ENCODE data around the gene PLCD3. TPM values are rescaled to one million over a fixed set of nuclear protein-coding genes. Genes with fewer than 3 reads are reported as not detected.

PLCD3 gene
- total and polyA plus RNA-seq, 2 of the 13 experiments (the other 11 are each of a cell fraction or from before 2014, with no cell fraction given), result 11.3 to 39.1 TPM

DNA sequence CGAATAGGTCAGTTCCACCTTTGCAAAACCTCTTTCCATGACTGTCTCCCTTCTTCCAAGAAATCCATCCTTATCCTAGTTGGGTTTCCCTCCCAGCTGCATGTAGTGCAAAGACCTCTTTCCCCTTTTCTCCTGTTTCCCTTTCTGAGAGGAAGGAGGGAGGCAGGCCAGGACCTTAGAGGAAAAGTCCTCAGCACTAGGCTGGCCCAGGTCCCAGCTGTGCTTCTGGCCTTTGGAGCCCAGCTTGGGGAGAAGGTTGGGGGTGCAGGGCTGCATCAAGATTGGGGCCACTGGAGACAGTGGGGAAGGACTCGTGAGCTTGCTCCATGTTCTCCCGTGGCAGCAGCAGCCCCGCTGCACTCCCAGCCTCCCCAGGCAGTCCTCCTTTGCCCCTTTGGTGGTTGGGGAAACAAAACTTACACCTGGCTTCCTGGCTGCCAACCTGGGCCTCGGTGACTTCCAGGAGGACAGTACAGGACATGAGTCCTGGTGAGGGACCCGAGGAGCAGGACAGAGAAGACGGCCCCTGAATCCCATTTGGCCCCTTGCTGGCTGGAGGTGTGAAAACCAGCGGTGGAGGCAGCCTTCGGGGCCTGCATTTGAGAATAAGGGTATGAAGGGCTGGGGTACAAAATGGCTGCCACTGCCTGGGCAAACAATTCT lies 29.8 kb upstream of the PLCD3 start (continued):
- TF ChIP-seq HMG20A (CRISPR knock-in tag; IDR thresholded peaks at IDR 0.05; ENCODE audit: borderline replicate concordance), result no peak
- TF ChIP-seq, protein P1, sequence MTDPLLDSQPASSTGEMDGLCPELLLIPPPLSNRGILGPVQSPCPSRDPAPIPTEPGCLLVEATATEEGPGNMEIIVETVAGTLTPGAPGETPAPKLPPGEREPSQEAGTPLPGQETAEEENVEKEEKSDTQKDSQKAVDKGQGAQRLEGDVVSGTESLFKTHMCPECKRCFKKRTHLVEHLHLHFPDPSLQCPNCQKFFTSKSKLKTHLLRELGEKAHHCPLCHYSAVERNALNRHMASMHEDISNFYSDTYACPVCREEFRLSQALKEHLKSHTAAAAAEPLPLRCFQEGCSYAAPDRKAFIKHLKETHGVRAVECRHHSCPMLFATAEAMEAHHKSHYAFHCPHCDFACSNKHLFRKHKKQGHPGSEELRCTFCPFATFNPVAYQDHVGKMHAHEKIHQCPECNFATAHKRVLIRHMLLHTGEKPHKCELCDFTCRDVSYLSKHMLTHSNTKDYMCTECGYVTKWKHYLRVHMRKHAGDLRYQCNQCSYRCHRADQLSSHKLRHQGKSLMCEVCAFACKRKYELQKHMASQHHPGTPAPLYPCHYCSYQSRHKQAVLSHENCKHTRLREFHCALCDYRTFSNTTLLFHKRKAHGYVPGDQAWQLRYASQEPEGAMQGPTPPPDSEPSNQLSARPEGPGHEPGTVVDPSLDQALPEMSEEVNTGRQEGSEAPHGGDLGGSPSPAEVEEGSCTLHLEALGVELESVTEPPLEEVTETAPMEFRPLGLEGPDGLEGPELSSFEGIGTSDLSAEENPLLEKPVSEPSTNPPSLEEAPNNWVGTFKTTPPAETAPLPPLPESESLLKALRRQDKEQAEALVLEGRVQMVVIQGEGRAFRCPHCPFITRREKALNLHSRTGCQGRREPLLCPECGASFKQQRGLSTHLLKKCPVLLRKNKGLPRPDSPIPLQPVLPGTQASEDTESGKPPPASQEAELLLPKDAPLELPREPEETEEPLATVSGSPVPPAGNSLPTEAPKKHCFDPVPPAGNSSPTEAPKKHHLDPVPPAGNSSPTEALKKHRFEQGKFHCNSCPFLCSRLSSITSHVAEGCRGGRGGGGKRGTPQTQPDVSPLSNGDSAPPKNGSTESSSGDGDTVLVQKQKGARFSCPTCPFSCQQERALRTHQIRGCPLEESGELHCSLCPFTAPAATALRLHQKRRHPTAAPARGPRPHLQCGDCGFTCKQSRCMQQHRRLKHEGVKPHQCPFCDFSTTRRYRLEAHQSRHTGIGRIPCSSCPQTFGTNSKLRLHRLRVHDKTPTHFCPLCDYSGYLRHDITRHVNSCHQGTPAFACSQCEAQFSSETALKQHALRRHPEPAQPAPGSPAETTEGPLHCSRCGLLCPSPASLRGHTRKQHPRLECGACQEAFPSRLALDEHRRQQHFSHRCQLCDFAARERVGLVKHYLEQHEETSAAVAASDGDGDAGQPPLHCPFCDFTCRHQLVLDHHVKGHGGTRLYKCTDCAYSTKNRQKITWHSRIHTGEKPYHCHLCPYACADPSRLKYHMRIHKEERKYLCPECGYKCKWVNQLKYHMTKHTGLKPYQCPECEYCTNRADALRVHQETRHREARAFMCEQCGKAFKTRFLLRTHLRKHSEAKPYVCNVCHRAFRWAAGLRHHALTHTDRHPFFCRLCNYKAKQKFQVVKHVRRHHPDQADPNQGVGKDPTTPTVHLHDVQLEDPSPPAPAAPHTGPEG (CRISPR knock-in tag; IDR thresholded peaks at IDR 0.05), result no peak; the same call in 1 of the 2 replicates
- no peak for TF ChIP-seq FOXO1 (CRISPR knock-in tag; IDR thresholded peaks at IDR 0.05)
- no peak for TF ChIP-seq CENPT (CRISPR knock-in tag; IDR thresholded peaks at IDR 0.05; ENCODE audit: low read depth)
- no peak for TF ChIP-seq POLR2AphosphoS5 (IDR thresholded peaks at IDR 0.05; ENCODE audit: low read depth, low read length)
- TF ChIP-seq LCORL (IDR thresholded peaks at IDR 0.05), result no peak
- TF ChIP-seq LCORL (CRISPR knock-in tag; IDR thresholded peaks at IDR 0.05), result no peak
- TF ChIP-seq NRL (CRISPR knock-in tag; IDR thresholded peaks at IDR 0.05; ENCODE audit: borderline replicate concordance), result no peak
- no peak for TF ChIP-seq ZFP36L2 (CRISPR knock-in tag; IDR thresholded peaks at IDR 0.05)
- TF ChIP-seq, protein P2, sequence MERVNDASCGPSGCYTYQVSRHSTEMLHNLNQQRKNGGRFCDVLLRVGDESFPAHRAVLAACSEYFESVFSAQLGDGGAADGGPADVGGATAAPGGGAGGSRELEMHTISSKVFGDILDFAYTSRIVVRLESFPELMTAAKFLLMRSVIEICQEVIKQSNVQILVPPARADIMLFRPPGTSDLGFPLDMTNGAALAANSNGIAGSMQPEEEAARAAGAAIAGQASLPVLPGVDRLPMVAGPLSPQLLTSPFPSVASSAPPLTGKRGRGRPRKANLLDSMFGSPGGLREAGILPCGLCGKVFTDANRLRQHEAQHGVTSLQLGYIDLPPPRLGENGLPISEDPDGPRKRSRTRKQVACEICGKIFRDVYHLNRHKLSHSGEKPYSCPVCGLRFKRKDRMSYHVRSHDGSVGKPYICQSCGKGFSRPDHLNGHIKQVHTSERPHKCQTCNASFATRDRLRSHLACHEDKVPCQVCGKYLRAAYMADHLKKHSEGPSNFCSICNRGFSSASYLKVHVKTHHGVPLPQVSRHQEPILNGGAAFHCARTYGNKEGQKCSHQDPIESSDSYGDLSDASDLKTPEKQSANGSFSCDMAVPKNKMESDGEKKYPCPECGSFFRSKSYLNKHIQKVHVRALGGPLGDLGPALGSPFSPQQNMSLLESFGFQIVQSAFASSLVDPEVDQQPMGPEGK (CRISPR knock-in tag; IDR thresholded peaks at IDR 0.05), result no peak
- TF ChIP-seq, protein P3, sequence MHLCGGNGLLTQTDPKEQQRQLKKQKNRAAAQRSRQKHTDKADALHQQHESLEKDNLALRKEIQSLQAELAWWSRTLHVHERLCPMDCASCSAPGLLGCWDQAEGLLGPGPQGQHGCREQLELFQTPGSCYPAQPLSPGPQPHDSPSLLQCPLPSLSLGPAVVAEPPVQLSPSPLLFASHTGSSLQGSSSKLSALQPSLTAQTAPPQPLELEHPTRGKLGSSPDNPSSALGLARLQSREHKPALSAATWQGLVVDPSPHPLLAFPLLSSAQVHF (CRISPR knock-in tag; IDR thresholded peaks at IDR 0.05), result no peak
- no peak for TF ChIP-seq TBX2 (CRISPR knock-in tag; IDR thresholded peaks at IDR 0.05; ENCODE audit: borderline replicate concordance)
- TF ChIP-seq ZNF101 (CRISPR knock-in tag; IDR thresholded peaks at IDR 0.05; ENCODE audit: borderline replicate concordance, low read depth), result 0 out of 2 replicates have a peak, but pooled peaks have one; percentile 44
- no peak for TF ChIP-seq ZNF460 (CRISPR knock-in tag; IDR thresholded peaks at IDR 0.05; ENCODE audit: borderline replicate concordance)
- TF ChIP-seq, protein P4, sequence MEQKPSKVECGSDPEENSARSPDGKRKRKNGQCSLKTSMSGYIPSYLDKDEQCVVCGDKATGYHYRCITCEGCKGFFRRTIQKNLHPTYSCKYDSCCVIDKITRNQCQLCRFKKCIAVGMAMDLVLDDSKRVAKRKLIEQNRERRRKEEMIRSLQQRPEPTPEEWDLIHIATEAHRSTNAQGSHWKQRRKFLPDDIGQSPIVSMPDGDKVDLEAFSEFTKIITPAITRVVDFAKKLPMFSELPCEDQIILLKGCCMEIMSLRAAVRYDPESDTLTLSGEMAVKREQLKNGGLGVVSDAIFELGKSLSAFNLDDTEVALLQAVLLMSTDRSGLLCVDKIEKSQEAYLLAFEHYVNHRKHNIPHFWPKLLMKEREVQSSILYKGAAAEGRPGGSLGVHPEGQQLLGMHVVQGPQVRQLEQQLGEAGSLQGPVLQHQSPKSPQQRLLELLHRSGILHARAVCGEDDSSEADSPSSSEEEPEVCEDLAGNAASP (CRISPR knock-in tag; IDR thresholded peaks at IDR 0.05; ENCODE audit: borderline replicate concordance), result no peak
- no peak for TF ChIP-seq POGZ (CRISPR knock-in tag; IDR thresholded peaks at IDR 0.05)
- no peak for TF ChIP-seq ZNF549 (CRISPR knock-in tag; IDR thresholded peaks at IDR 0.05)
